ENCODE data around the gene SV2C.

SV2C gene

GRCh38 chr5:76402251-76402885, 319.2 kb downstream of the SV2C start:
- peak in 5 of 56 donors; percentile 0 to 33 (median 3) for DNase-seq

DNA sequence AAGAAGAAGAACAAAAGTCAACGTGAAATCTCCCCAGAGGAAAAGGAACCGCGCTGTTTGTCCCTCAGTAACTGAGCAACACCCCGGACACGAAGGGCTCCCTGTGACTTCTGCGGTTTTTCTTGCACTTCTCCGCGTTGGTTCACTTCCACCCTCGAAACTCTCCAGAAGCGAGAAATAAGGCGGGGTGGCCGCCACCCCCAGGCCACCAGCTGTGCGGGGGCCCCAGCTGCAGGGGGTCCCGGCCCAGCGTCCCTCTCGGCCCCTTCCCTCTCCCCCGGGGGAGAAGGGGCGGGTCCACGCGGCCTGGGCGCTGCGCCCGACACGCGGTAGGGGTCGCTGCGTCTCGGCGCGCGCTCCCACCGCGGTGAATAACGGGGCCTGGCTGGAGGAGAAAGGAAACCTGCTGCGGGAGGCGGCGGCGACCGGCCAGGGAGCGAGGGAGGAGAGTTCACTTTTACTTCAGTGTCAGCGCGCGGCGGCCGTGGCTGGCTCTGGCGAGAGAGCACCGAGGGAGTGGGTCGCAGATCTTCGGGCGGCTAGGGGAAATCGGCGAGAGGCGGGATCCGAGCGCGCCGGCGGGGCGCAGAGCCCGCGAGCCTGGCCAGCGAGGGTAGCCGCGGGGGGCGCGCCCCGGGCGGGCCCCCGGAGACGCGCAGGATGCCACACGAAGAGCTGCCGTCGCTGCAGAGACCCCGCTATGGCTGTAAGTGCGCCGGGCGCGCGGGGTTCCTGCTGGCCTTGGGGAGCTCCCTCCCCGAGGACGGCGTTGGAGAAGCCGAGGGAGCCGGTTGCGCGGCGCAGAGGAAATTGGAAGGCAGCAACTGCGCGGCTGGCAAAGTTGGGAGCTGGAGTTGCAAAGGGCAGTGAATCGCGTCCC, 319.9 kb downstream of the SV2C start, which contains the start of gene IQGAP2:
IQGAP2 (plus strand) TSS at position 400 of the 880 bp plus-strand sequence; CDS start at position 661, 261 bp downstream.
- peak in 30 of 56 donors; percentile 2 to 55 (median 22) for DNase-seq
